Astrocyte (in vitro differentiated cells and primary cell): ENCODE measurements around the gene SMLR1.

Experiments used
- CTCF ChIP-seq: IDR thresholded peaks from 2 replicates; pipeline ENCODE4 v1.5.1; 2011; ENCODE audit warnings: low read depth, mild to moderate bottlenecking, inconsistent platforms, low read length, moderate library complexity; ENCODE audit not compliant: insufficient read depth
- EZH2 ChIP-seq: IDR thresholded peaks from 2 replicates; pipeline ENCODE4 v1.6.1; 2012; ENCODE audit warnings: mild to moderate bottlenecking, low read length, inconsistent platforms; ENCODE audit not compliant: insufficient read depth

- no peak for TF ChIP-seq CTCF
- TF ChIP-seq EZH2: no peak
Observed at GRCh38 chr6:130827247-130828149, at the start of gene SMLR1.
